Activated CD8-positive, alpha-beta T cell treated with anti-CD3 and anti-CD28 coated beads for 36 hours (primary cell): ENCODE measurements around the gene CDH16. TPM values are rescaled to one million over a fixed set of nuclear protein-coding genes. Genes with fewer than 3 reads are reported as not detected.
"Not testable (repeated sequence)": the region's sequence is repeated elsewhere in the genome, so short reads cannot be mapped to it uniquely, and the experiment has no call there.

ENCODE experiments used
- ATAC-seq: fragments of 200-7000 bp; cut with Tn5 transposase; one replicate; pipeline ENCODE4 v1.10.0; 2021; ENCODE audit warnings: mild to moderate bottlenecking, moderate library complexity
- CTCF ChIA-PET: fragments of 350-600 bp; sonication (Branson Sonifier 250); formaldehyde crosslinking; loops from one replicate; lab custom pipeline; 2021; ENCODE audit warnings: antibody characterized with exemption; lab: Charles Lee
- POLR2A ChIA-PET: fragments of 350-600 bp; sonication (Branson Sonifier 250); formaldehyde crosslinking; loops from one replicate; lab custom pipeline; 2021; ENCODE audit warnings: antibody characterized with exemption; lab: Charles Lee
- DNase-seq: peaks from one replicate; pipeline ENCODE4 v3.0.0-alpha.2; 2020
- H3K27ac Mint-ChIP-seq: one replicate; pipeline ENCODE4 v1.8.0; 2021; ENCODE audit warnings: mild to moderate bottlenecking, mixed read lengths
- H3K27me3 Mint-ChIP-seq: one replicate; pipeline ENCODE4 v1.8.0; 2021; ENCODE audit warnings: mixed read lengths
- H3K36me3 Mint-ChIP-seq: one replicate; pipeline ENCODE4 v1.8.0; 2021; ENCODE audit warnings: low read depth, mixed read lengths
- H3K4me1 Mint-ChIP-seq: one replicate; pipeline ENCODE4 v1.8.0; 2021; ENCODE audit warnings: low read depth, mixed read lengths
- H3K4me3 Mint-ChIP-seq: one replicate; pipeline ENCODE4 v1.8.0; 2021; ENCODE audit warnings: mild to moderate bottlenecking, moderate library complexity, mixed read lengths
- H3K9me3 Mint-ChIP-seq: one replicate; pipeline ENCODE4 v1.8.0; 2021; ENCODE audit warnings: mixed read lengths
- intact Hi-C: fragments of 100-400 bp; cut with micrococcal nuclease; formaldehyde crosslinking; loops from one replicate; pipeline ENCODE4 v1.10.0; 2022
- total RNA-seq, 2 experiments: library from RNA; stranded (reverse); gene quantifications; one replicate each; pipeline ENCODE4 v1.2.3, GENCODE V29; 2021
- TF ChIP-seq, protein P1 (sequence below): fragments of 200-600 bp; IDR thresholded peaks from one replicate; pipeline ENCODE4 v1.8.0; 2022; ENCODE audit warnings: antibody characterized with exemption, mild to moderate bottlenecking

Gene CDH16
- total RNA-seq, 2 experiments from 2014 or later = not detected

DNA sequence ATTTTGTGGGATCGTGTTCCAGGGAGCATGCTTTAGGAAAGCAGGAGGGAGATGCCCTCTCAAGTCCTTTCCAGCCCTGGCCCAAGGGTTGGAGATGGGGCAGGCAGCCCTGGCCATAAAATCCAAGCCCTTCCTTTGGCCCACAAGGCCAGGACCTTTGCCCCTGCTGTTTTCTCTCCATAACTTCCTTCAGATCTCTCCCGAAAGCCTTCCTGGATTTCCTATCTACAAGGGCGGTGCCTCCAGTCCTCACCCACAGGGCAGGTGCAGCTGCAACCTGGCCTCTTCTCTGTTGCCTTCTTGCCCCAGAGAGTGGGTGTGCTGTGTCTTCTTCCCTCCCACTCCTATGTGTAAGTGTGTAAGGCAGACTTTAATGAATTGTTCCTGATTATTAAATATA lies 46.8 kb downstream of the CDH16 start:
- no peaks in the 10 kb centered on the region for H3K27me3 Mint-ChIP-seq
- H3K9me3 Mint-ChIP-seq = peaks cover 7% of the 10 kb centered on the region
- H3K36me3 Mint-ChIP-seq = peaks cover 6% of the 10 kb centered on the region
- no peak overlapping the region for H3K4me3 Mint-ChIP-seq
- ATAC-seq (no peak), DNase-seq (no peak)
- ChIA-PET CTCF (interaction anchor here (1.2 to 12.6 kb wide), 9 partner anchors 10 to 144 kb away, joined by 3 to 214 read pairs (median 6); partner anchors contain the start of genes CA7 and NAE1), POLR2A (interaction anchor here (0.9 to 1.7 kb wide), 3 partner anchors 9 to 219 kb away, joined by 3 to 5 read pairs (median 3); partner anchors contain the start of gene PDP2)
- peaks cover 43% of the 10 kb centered on the region for H3K4me1 Mint-ChIP-seq
- intact Hi-C loops = no loop called here
- no peak overlapping the region for H3K27ac Mint-ChIP-seq
- TF ChIP-seq, protein P1, sequence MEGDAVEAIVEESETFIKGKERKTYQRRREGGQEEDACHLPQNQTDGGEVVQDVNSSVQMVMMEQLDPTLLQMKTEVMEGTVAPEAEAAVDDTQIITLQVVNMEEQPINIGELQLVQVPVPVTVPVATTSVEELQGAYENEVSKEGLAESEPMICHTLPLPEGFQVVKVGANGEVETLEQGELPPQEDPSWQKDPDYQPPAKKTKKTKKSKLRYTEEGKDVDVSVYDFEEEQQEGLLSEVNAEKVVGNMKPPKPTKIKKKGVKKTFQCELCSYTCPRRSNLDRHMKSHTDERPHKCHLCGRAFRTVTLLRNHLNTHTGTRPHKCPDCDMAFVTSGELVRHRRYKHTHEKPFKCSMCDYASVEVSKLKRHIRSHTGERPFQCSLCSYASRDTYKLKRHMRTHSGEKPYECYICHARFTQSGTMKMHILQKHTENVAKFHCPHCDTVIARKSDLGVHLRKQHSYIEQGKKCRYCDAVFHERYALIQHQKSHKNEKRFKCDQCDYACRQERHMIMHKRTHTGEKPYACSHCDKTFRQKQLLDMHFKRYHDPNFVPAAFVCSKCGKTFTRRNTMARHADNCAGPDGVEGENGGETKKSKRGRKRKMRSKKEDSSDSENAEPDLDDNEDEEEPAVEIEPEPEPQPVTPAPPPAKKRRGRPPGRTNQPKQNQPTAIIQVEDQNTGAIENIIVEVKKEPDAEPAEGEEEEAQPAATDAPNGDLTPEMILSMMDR = no peak

DNA sequence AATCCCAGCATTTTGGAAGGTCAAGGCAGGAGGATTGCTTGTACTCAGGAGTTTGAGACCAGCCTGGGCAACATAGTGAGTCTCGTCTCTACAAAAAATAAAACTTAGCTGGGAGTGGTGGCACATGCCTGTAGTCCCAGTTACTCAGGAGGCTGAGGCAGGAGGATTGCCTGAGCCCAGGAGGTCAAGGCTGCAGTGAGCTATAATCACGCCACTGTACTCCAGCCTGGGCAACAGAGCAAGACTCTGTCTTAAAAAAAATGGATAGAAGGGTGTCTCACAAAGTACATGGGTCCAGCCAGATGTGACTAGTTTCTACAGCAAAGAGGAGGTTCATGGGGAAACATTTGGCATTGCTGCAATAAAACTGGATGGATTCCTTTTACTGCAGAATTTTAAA lies 47.3 kb downstream of the CDH16 start:
- H3K36me3 Mint-ChIP-seq, DNase-seq, H3K9me3 Mint-ChIP-seq, H3K27me3 Mint-ChIP-seq, H3K4me3 Mint-ChIP-seq, intact Hi-C loops, ATAC-seq, H3K27ac Mint-ChIP-seq: not testable (repeated sequence)
- H3K4me1 Mint-ChIP-seq = peaks cover 41% of the 10 kb centered on the region
- ChIA-PET CTCF (interaction anchor here (12.6 kb wide), 1 partner anchor 45 kb away, joined by 214 read pairs; the partner anchor contains the start of gene NAE1), POLR2A (interaction anchor here (0.9 to 1.1 kb wide), 2 partner anchors 9 to 218 kb away, joined by 3 read pairs; partner anchors contain the start of gene PDP2)

- intact Hi-C loops = loop anchor here (5.0 kb wide), 1 partner anchor 37 kb away; the partner anchor contains the start of gene NAE1
- no peaks in the 10 kb centered on the region for H3K36me3 Mint-ChIP-seq
- TF ChIP-seq, protein P1 = no peak
- no peak for ATAC-seq
- ChIA-PET CTCF (interaction anchor here (1.1 to 12.6 kb wide), 11 partner anchors 11 to 261 kb away, joined by 3 to 214 read pairs (median 14); partner anchors contain the start of genes CA7, NAE1 and PDP2), POLR2A (no interaction called here)
- no peaks in the 10 kb centered on the region for H3K9me3 Mint-ChIP-seq
- H3K27me3 Mint-ChIP-seq = no peaks in the 10 kb centered on the region
- H3K4me3 Mint-ChIP-seq = no peak overlapping the region
- DNase-seq = no peak
- H3K27ac Mint-ChIP-seq = no peak overlapping the region
- H3K4me1 Mint-ChIP-seq = peaks cover 24% of the 10 kb centered on the region
Observed at GRCh38 chr16:66869424-66869823, 49.3 kb downstream of the CDH16 start.

- CTCF ChIA-PET = interaction anchor here (12.6 kb wide), 1 partner anchor 37 kb away, joined by 214 read pairs; the partner anchor contains the start of gene NAE1
- Mint-ChIP-seq H3K36me3 (no peaks in the 10 kb centered on the region), H3K4me3 (no peak overlapping the region), H3K27ac (no peak overlapping the region), H3K9me3 (no peaks in the 10 kb centered on the region), H3K27me3 (no peaks in the 10 kb centered on the region), H3K4me1 (peaks cover 2% of the 10 kb centered on the region)
- ATAC-seq (no peak), DNase-seq (no peak)
- TF ChIP-seq, protein P1 = no peak
- intact Hi-C loops = no loop called here
- POLR2A ChIA-PET = interaction anchor here (0.6 kb wide), 1 partner anchor 213 kb away, joined by 4 read pairs; no protein-coding TSS in a partner anchor
Observed at GRCh38 chr16:66863707-66864106, 55.0 kb downstream of the CDH16 start.

- intact Hi-C loops = no loop called here
- ChIA-PET CTCF (interaction anchor here (0.7 to 12.6 kb wide), 3 partner anchors 35 to 211 kb away, joined by 3 to 214 read pairs (median 5); partner anchors contain the start of gene NAE1), POLR2A (no interaction called here)
- no peaks in the 10 kb centered on the region for H3K4me1 Mint-ChIP-seq
- TF ChIP-seq, protein P1 = no peak
- DNase-seq (no peak), ATAC-seq (no peak)
- no peak overlapping the region for H3K4me3 Mint-ChIP-seq
- no peaks in the 10 kb centered on the region for H3K27me3 Mint-ChIP-seq
- H3K27ac Mint-ChIP-seq = no peak overlapping the region
- H3K36me3 Mint-ChIP-seq = no peaks in the 10 kb centered on the region
- H3K9me3 Mint-ChIP-seq = no peaks in the 10 kb centered on the region
Observed at GRCh38 chr16:66862023-66862520, 56.6 kb downstream of the CDH16 start.
